NCI-H1105 (cell line): Measurements from ENCODE around the gene ENDOD1.

Source experiments
- DNase-seq: peaks from one replicate; lab custom pipeline; 2025; lab: John Stamatoyannopoulos, UW

The ENDOD1 gene

DNA sequence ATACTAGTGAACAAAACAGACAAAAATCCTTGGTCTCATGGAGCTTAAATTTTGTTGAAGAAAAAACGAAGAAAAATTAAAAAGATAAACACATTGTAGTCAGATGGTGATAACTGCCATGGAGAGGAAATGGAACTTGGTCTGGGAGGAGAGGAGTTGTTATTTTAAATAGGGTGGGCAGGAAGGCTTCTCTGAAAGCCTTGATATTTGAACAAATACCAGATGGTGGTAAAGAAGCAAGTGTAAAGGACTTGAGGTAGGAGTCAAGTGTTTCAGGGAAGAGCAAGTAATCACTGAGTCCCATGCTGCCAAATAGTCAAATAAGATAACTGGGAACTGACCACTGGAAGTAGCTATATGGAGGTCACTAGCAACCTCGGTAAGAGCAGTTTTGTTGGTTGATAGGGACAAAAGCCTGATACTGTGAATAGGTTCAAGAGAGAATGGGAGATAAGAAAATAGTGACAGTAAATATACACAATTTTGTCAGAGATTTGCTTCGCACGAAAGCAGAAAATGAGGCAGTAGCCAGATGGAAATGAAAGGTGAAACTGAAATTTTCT, 86.3 kb downstream of the ENDOD1 start:
- no peak for DNase-seq
